ENCODE results near the gene SLC26A2. TPM values are rescaled to one million over a fixed set of nuclear protein-coding genes. Genes with fewer than 3 reads are reported as not detected.

The SLC26A2 gene
- total and polyA plus RNA-seq, 2 of the 8 experiments (the other 6 are each of a cell fraction or from before 2014, with no cell fraction given): 3.7 to 11.4 TPM

DNA sequence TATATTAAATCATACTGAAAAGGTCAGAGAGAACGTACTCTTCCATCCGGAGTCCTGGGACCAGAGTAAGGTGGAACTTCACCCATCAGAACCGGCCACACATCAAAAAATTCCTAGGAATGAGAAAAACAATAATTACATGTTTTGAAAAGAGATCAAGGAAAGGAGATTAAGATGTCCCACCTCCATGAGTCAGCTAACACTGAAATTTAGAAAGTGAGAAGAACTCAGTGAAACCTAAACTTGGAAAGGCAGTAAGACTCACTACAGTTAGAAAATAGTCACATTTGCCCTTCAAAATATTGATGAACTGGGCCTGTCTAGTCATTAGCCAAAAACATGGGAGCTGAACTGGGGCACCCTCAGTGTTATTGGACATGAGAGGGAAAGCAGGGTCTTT lies 39.0 kb upstream of the SLC26A2 start:
- Histone ChIP-seq H2AFZ (ENCODE audit: low read length) (no peak overlapping the region), H4K20me1 (replicated peaks in 1 of 2; ENCODE audit: control insufficient read depth in 1 of 2, insufficient read depth in 2 of 2, low read length in 2 of 2) (no peaks in the 10 kb centered on the region), H2BK12ac (ENCODE audit: low read depth, low read length) (no peak overlapping the region), H3K79me2 (ENCODE audit: control insufficient read depth in 1 of 2, insufficient read depth in 2 of 2, low read length in 2 of 2) (no peaks in the 10 kb centered on the region), H3K4me3 (ENCODE audit: extremely low read depth in 1 of 4, insufficient read depth in 2 of 4, low read depth in 3 of 4, low read length in 4 of 4) (no peak overlapping the region), H3K36me3 (ENCODE audit: control insufficient read depth in 2 of 4, insufficient read depth in 4 of 4, low read length in 3 of 4) (no peaks in the 10 kb centered on the region), H2BK15ac (ENCODE audit: low read length) (no peak overlapping the region), H3K4me1 (replicated peaks in 1 of 4; ENCODE audit: control insufficient read depth in 3 of 4, insufficient read depth in 4 of 4, low read length in 3 of 4) (no peaks in the 10 kb centered on the region), H3K14ac (ENCODE audit: insufficient read length) (no peak overlapping the region), H4K5ac (ENCODE audit: insufficient read length, low read depth, low read length) (no peak overlapping the region), H3K9me3 (ENCODE audit: insufficient read depth in 2 of 2, low read depth in 1 of 2, low read length in 1 of 2) (no peaks in the 10 kb centered on the region), H3K23me2 (ENCODE audit: low read depth, low read length) (no peaks in the 10 kb centered on the region), H4K91ac (replicated peaks; ENCODE audit: insufficient read length, low read length) (no peak overlapping the region), H3K27ac (ENCODE audit: low read depth, low read length) (no peak overlapping the region), H3K79me1 (ENCODE audit: low read depth, low read length) (no peaks in the 10 kb centered on the region), H3K27me3 (replicated peaks in 1 of 4; ENCODE audit: control insufficient read depth in 3 of 4, extremely low read depth in 1 of 4, insufficient read depth in 3 of 4, low read length in 3 of 4) (no peaks in the 10 kb centered on the region), H2BK5ac (ENCODE audit: low read depth, low read length) (no peak overlapping the region), H2BK20ac (ENCODE audit: low read length) (no peak overlapping the region), H3K9ac (replicated peaks in 1 of 4; ENCODE audit: extremely low read depth in 1 of 4, low read depth in 3 of 4, low read length in 3 of 4) (no peak overlapping the region), H2AK5ac (ENCODE audit: low read depth, low read length) (no peak overlapping the region), H3K4ac (replicated peaks; ENCODE audit: insufficient read length, low read depth, low read length) (no peak overlapping the region), H3K23ac (ENCODE audit: insufficient read length) (no peak overlapping the region), H3K18ac (ENCODE audit: extremely low read depth, low read length) (no peak overlapping the region), H3K56ac (replicated peaks; ENCODE audit: insufficient read length, low read depth, low read length) (no peak overlapping the region), H3K4me2 (ENCODE audit: insufficient read depth in 1 of 2, low read depth in 2 of 2, low read length in 2 of 2) (no peak overlapping the region), H4K8ac (ENCODE audit: extremely low read depth, insufficient read depth, low read length) (no peak overlapping the region), H2BK120ac (replicated peaks; ENCODE audit: low read depth, low read length) (no peak overlapping the region)
- TF ChIP-seq GABPA (IDR thresholded peaks at IDR 0.05; ENCODE audit: borderline replicate concordance, insufficient read depth, low read length): no peak
- no peak for TF ChIP-seq RBBP5 (IDR thresholded peaks at IDR 0.05; ENCODE audit: borderline replicate concordance, low read depth, low read length)
- TF ChIP-seq, protein P1, sequence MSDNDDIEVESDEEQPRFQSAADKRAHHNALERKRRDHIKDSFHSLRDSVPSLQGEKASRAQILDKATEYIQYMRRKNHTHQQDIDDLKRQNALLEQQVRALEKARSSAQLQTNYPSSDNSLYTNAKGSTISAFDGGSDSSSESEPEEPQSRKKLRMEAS (IDR thresholded peaks at IDR 0.05): no peak
- no peak for TF ChIP-seq CHD2 (IDR thresholded peaks at IDR 0.05; ENCODE audit: low read length)
- TF ChIP-seq EP300 (IDR thresholded peaks at IDR 0.05; ENCODE audit: borderline replicate concordance in 1 of 2, low read depth in 2 of 2, low read length in 2 of 2): no peak
- no peak for TF ChIP-seq BACH1 (IDR thresholded peaks at IDR 0.05; ENCODE audit: low read length)
- ChIA-PET POLR2A (ENCODE audit: partially characterized antibody) (no interaction called here), CTCF (ENCODE audit: partially characterized antibody) (interaction anchor here (0.8 to 1.3 kb wide), 4 partner anchors 8 to 70 kb away, joined by 3 to 4 read pairs (median 3); no protein-coding TSS in a partner anchor)
- WGBS, 2 experiments (ENCODE audit: extremely low coverage in 1 of 2, insufficient coverage in 1 of 2, insufficient read length in 1 of 2, insufficient replicate concordance in 2 of 2, low coverage in 1 of 2, low lambda C conversion rate in 2 of 2, missing lambda C conversion rate in 1 of 2): 91% methylated on average over 3 of the region's 3 CpGs; no CpG with 5 or more reads in 1 of the 2 experiments
- no peak for FAIRE-seq
- DNase-seq (ENCODE audit: low read depth in 1 of 2, low spot score in 2 of 2): no peak
